Kidney glomerular epithelial cell (primary cell): ENCODE results near the gene UGT1A5.

Experiments used
- DNase-seq: peaks from one replicate; lab custom pipeline; 2025; lab: John Stamatoyannopoulos, UW

Gene UGT1A5

GRCh38 chr2:233712611-233713261, at the start of gene UGT1A5:
Gene UGT1A5 (plus strand): TSS chr2:233712907. CDS start chr2:233712992, 85 bp downstream.
- no peak for DNase-seq

GRCh38 chr2:233663911-233664310, 48.8 kb upstream of the UGT1A5 start:
- DNase-seq = no peak

GRCh38 chr2:233668605-233669260, 44.0 kb upstream of the UGT1A5 start:
- DNase-seq = peak; percentile 89

- no peak for DNase-seq
Observed at GRCh38 chr2:233671290-233672161, 41.2 kb upstream of the UGT1A5 start, which contains the start of gene UGT1A9. Gene UGT1A9 (plus strand): TSS chr2:233671898. CDS start chr2:233671935, 37 bp downstream.

- no peak for DNase-seq
Observed at GRCh38 chr2:233672886-233673285, 39.8 kb upstream of the UGT1A5 start.

GRCh38 chr2:233673896-233674295, 38.8 kb upstream of the UGT1A5 start:
- DNase-seq = peak; percentile 50

- DNase-seq = no peak
Observed at GRCh38 chr2:233674314-233674713, 38.4 kb upstream of the UGT1A5 start.

- no peak for DNase-seq
Observed at GRCh38 chr2:233674995-233675394, 37.7 kb upstream of the UGT1A5 start.

- DNase-seq = peak; percentile 73
Observed at GRCh38 chr2:233676046-233676445, 36.7 kb upstream of the UGT1A5 start.

GRCh38 chr2:233679196-233679595, 33.5 kb upstream of the UGT1A5 start:
- DNase-seq = no peak

GRCh38 chr2:233680361-233681045, 32.2 kb upstream of the UGT1A5 start:
- no peak for DNase-seq

- DNase-seq = no peak
Observed at GRCh38 chr2:233681521-233682099, 31.1 kb upstream of the UGT1A5 start, which contains the start of gene UGT1A7. Gene UGT1A7 (plus strand): TSS chr2:233681901. CDS start chr2:233681938, 37 bp downstream.

GRCh38 chr2:233684640-233685039, 28.1 kb upstream of the UGT1A5 start:
- DNase-seq = no peak

GRCh38 chr2:233686928-233687327, 25.8 kb upstream of the UGT1A5 start:
- DNase-seq = no peak

- no peak for DNase-seq
Observed at GRCh38 chr2:233688341-233688740, 24.4 kb upstream of the UGT1A5 start.

GRCh38 chr2:233689031-233689430, 23.7 kb upstream of the UGT1A5 start:
- no peak for DNase-seq

GRCh38 chr2:233689501-233689900, 23.2 kb upstream of the UGT1A5 start:
- no peak for DNase-seq

- DNase-seq = peak; percentile 26
Observed at GRCh38 chr2:233690444-233690843, 22.3 kb upstream of the UGT1A5 start.

- DNase-seq = no peak
Observed at GRCh38 chr2:233691443-233692433, 21.0 kb upstream of the UGT1A5 start.

GRCh38 chr2:233692648-233693047, 20.1 kb upstream of the UGT1A5 start, which contains the start of gene UGT1A6:
Gene UGT1A6 (plus strand): TSS chr2:233692890. CDS start chr2:233693005, 115 bp downstream.
- no peak for DNase-seq
